ENCODE measurements around the gene PRSS50.

The PRSS50 gene

DNA sequence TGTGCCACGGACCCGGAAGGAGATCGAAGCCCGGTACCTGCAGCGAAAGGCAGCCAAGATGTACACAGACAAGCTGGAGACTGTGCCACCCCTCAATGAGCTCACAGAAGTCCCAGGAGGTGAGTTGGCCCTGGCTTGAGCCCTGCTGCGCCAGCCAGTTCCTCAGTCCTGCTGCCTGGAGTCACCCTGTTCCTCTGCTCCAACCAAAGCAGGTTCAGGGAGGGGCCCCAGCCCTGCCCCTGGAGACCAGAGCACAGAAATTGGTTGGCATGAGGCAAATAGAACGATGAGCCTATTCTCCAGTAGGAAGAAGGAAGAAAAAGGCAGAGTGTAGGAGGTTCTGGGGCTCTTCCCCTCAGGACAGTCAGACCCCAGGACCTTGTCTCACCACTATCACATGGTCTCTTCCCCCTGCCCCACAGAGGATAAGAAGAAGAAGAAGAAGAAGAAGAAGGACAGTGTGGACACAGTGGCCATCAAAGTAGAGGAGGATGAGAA is 8.5 kb downstream of the PRSS50 start:
- ChIA-PET CTCF (interaction anchor here (1.0 to 6.0 kb wide), 4 partner anchors 10 to 186 kb away, joined by 3 to 37 read pairs (median 8); partner anchors contain the start of gene ALS2CL), POLR2A (no interaction called here)
- no peak for DNase-seq (ENCODE audit: extremely low spot score)
- TF ChIP-seq, protein P1, sequence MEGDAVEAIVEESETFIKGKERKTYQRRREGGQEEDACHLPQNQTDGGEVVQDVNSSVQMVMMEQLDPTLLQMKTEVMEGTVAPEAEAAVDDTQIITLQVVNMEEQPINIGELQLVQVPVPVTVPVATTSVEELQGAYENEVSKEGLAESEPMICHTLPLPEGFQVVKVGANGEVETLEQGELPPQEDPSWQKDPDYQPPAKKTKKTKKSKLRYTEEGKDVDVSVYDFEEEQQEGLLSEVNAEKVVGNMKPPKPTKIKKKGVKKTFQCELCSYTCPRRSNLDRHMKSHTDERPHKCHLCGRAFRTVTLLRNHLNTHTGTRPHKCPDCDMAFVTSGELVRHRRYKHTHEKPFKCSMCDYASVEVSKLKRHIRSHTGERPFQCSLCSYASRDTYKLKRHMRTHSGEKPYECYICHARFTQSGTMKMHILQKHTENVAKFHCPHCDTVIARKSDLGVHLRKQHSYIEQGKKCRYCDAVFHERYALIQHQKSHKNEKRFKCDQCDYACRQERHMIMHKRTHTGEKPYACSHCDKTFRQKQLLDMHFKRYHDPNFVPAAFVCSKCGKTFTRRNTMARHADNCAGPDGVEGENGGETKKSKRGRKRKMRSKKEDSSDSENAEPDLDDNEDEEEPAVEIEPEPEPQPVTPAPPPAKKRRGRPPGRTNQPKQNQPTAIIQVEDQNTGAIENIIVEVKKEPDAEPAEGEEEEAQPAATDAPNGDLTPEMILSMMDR (IDR thresholded peaks at IDR 0.05; ENCODE audit: control extremely low read depth, extremely low read depth, low read depth, missing control alignments) = no peak

DNA sequence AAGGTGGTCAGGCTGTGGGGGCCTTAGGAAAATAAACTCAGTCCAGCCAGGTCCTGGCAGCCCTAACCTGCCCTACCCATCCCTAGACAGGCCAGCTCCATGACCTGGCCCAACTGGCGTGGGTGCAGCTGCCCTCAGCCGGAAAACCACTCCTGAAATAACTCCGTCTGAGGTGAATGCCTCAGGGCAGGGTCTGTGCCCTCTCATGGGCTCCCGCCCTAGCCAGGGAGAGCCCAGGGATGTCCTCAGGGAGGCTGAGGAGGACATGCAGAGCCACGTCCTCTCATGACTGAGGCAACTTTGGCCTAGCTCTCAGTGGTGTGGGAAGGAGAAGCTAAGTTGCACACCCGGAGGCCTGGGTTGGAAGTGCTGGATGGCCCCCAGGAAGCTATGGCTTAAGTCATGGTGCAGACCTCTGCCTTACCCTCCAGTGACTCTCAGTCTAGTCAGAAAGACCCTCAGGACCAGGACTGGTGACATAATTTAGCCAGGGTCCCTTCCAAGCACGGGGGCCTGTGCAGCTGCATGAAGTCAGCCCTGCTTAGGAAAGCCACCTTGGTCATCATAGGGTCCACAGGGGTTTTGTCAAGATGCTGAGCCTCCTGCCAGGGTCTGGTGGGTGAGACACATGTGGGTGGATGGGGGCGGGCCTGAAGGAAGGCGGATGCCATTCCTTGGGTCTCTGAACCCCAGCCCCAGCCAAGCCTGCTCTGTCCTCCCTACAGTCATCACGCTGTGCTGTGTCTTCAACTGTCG is 9.1 kb downstream of the PRSS50 start:
- POLR2A ChIA-PET = no interaction called here
- TF ChIP-seq, protein P1 (IDR thresholded peaks at IDR 0.05; ENCODE audit: control extremely low read depth, extremely low read depth, low read depth, missing control alignments) = no peak

DNA sequence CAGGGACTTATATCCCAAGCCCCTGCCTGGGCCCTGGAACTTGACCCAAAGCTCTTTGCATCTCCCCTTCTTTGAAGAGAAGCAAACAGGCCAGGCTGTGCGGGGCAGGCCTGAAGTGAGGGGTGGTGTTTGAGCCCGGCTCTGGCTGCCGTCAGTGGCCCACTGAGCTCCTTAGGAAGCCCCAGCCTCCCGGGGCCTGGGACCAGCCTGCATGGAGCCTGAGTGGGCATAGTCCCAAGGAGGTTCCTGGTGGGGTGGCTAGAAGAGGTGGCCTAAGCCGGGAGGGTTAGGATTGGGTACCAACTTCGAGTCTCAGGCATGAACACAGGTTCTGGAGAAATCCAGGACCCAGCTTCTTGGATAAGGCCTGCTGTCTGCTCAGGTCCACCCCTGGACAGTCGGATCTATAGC is 10.1 kb downstream of the PRSS50 start:
- no peak for DNase-seq (ENCODE audit: extremely low spot score)
- TF ChIP-seq, protein P1 (IDR thresholded peaks at IDR 0.05; ENCODE audit: control extremely low read depth, extremely low read depth, low read depth, missing control alignments) = no peak
- CTCF ChIA-PET = interaction anchor here (1.4 to 6.0 kb wide), 5 partner anchors 10 to 187 kb away, joined by 3 to 37 read pairs (median 7); no protein-coding TSS in a partner anchor
- POLR2A ChIA-PET = no interaction called here

More for the DNA sequence above, 9.1 kb downstream of the PRSS50 start:
- CTCF ChIA-PET = interaction anchor here (0.8 to 6.0 kb wide), 6 partner anchors 11 to 186 kb away, joined by 3 to 37 read pairs (median 6); no protein-coding TSS in a partner anchor
- no peak for DNase-seq (ENCODE audit: extremely low spot score)

DNA sequence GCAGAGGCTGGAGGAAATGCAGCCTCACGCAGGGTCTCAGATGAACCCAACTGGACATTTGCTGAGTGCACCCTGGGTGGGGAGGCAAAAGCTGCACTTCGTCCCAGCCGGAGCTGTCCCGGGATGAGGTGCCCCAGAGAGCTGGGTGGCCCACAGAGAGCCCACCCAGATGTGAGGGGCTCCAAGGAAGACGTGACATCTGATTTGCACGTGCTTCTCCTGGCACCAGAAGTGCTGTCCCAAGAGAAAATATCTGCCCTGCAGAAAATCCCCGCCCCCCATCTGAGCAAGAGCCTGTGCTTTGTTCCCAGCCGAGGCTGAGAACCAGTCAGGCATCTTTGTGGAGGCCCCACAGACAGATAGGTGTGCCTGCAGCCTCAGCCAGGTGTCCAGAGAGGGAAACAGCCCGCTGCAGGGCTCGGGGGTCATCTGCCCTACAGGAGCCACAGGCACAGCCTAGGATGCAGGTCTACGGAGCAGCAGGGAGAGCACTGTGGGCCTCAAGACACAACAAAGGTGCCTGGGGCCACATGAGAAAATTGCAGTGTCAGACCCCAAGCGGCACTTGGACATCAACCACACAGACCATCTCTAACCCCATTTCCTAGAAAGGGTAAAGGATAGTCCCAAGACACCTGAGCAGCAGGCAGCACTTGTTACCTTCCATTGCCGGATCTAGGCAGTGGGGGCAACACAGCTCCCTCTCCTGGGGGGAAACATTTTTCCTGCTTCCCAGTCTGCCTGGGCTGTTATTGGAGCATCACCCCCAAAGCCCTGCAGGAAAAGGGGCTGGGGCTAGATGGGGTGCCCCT is 10.7 kb downstream of the PRSS50 start:
- TF ChIP-seq, protein P1 (IDR thresholded peaks at IDR 0.05; ENCODE audit: control extremely low read depth, extremely low read depth, low read depth, missing control alignments) = no peak
- DNase-seq (ENCODE audit: extremely low spot score) = no peak
- CTCF ChIA-PET = interaction anchor here (1.4 to 6.0 kb wide), 7 partner anchors 9 to 202 kb away, joined by 3 to 37 read pairs (median 7); partner anchors contain the start of gene ALS2CL
- POLR2A ChIA-PET = no interaction called here

DNA sequence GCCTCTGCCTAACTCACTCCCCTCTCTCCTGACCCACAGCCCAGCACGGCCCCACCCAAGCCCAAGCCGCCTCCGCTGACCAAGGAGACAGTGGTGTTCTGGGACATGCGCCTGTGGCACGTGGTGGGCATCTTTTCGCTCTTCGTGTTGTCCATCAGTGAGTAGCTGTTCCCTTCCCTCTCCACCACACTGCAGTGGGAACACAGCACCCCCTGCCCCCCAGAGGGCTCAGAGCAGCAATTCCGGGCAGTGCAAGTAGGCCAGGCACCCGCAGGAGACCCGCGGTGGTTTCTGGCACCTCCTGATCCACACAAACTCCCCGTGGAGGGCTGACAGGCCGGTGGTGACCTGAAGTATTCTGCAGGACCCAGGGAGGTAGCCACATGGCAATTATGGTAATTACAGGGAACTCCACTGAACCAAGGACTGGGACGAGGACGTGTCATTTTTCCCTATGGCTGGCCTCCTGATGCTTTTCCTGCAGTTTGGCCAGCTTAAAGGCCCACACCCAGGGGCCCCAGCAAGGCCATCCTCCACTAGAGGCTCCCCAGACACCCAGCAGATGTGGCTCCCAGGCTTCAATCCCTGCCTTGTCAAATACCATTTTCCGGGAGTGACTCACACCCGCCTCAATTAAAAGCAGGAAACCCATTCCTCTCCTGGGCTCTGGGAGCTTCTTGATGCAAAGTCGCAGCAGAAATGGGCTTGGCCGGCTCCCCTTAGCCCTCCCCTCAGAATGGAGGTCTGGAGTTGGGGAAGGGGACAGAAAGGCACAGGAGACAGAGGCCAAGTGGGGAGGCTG is 11.7 kb downstream of the PRSS50 start:
- POLR2A ChIA-PET = no interaction called here
- TF ChIP-seq, protein P1 (IDR thresholded peaks at IDR 0.05; ENCODE audit: control extremely low read depth, extremely low read depth, low read depth, missing control alignments) = no peak

More for the DNA sequence above, 11.7 kb downstream of the PRSS50 start:
- CTCF ChIA-PET = interaction anchor here (0.8 to 6.0 kb wide), 15 partner anchors 9 to 341 kb away, joined by 3 to 37 read pairs (median 4); partner anchors contain the start of gene ALS2CL
- no peak for DNase-seq (ENCODE audit: extremely low spot score)

Measured in GM10248 (cell line).